GM12891 (cell line): ENCODE measurements around the gene MAML2.
A peak's percentile ranks its signal among the peaks of the same experiment; 100 is the strongest.

ENCODE experiments used
- DNase-seq: peaks from one replicate; pipeline ENCODE4 v3.0.0; 2011; ENCODE audit warnings: low spot score; ENCODE audit not compliant: insufficient read length
- FAIRE-seq: peaks from 2 replicates; lab custom pipeline; 2011; peaks lifted over from hg19 to GRCh38; lab: Jason Lieb, UNC
- PAX5 ChIP-seq: IDR thresholded peaks from 2 replicates; pipeline ENCODE4 v1.6.1; 2011; ENCODE audit warnings: low read length, moderate library complexity, mild to moderate bottlenecking; ENCODE audit not compliant: insufficient read depth, severe bottlenecking
- POLR2A ChIP-seq: IDR thresholded peaks from 2 replicates; pipeline ENCODE4 v1.6.1; 2011; ENCODE audit warnings: low read depth, low read length, control low read depth
- POLR2AphosphoS5 ChIP-seq: IDR thresholded peaks from 2 replicates; pipeline ENCODE4 v1.6.1; 2011; ENCODE audit warnings: low read depth, low read length, control low read depth
- POU2F2 ChIP-seq: IDR thresholded peaks from 2 replicates; pipeline ENCODE4 v1.6.1; 2011; ENCODE audit warnings: low read depth, mild to moderate bottlenecking, control low read depth, low read length, moderate library complexity
- SPI1 ChIP-seq: IDR thresholded peaks from 2 replicates; pipeline ENCODE4 v1.6.1; 2011; ENCODE audit warnings: low read depth, low read length, control low read depth
- TAF1 ChIP-seq: IDR thresholded peaks from 2 replicates; pipeline ENCODE4 v1.6.1; 2011; ENCODE audit warnings: low read depth, low read length, control low read depth

MAML2 gene

DNA sequence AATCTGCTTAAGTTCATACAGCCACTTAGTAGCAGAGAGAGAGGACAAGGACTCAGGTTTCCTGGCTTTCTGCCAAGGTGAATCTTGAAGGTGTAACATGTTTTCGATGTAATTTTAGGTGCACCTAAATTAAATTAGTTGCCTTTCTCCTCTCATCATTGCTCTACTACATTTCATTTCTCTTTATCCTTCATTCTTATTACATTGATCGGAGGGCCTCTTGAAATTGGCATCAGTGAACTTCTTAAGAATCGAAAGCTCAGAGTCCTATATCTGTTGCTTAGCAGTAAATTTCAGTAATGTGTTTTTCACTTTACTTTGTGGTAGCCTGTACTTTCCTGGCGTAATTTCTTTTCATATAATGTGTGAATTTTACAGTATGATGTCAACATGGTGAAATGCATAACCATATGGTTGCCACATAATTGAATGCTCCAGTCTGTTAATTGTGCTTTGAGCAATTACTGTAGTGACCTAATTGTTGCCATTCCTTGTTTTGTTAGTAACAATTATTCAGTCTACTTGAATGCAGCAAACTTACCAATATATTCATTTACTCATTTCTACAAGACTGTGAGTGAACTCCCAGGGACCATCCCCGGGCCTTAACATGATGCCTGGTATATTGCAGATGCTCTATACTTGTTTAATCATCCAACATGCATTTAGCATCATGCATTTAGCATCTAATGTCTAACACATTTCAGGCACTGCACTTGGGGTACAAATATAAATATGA is 138.1 kb downstream of the MAML2 start:
- no peak for FAIRE-seq
- TF ChIP-seq TAF1, result no peak
- no peak for TF ChIP-seq POU2F2
- TF ChIP-seq POLR2A, result no peak
- no peak for DNase-seq

DNA sequence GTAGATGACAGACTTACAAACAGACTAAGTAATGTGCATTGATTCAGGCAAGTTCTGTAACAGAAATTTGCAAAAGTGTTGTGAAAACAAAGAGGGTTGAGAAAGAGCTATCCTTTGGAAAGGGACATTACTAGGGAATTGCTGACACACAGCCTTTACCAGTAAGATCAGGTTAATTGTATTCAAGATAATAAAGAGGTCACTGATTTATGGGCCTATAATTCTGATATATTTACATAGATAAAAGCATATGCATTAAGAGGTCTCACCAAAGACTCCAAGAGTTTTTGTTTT is 138.7 kb downstream of the MAML2 start:
- TF ChIP-seq PAX5 (no peak), TAF1 (no peak)
- DNase-seq (no peak), FAIRE-seq (no peak)

DNA sequence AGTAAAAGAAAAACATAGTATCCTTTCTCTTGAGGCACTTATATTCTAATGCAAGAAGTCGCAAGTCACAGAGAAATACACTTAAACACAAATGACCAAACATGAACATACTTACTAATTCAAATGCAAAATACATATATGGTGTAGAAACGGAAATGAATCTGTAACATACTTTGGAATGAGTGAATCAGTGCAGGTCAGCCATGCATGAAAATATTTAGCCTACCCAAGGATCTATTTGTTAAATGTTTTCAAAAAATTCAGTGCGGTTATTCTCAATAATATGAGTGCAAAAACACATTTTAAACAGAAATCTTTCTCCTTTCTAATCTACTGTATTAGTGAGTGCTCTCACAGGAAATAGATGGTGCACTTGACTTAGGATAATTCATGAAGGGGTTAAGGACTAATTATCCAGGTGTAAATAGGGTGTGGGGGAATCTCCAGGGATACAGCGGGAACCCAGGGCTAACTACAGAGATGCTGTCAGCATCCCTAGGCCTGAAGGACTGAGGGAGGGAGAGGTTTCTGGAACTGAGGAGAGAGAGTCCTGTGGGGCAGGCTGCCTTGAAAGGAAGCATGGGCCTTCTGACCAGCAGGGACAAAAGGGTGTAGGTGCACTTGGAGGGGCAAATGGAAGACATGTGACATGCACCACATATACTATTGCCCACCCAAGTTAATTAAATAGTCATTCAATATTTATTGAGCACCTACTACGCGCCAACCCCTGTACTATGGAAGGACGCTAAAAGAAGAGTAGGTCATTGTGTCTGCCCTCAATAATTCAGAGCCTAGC is 139.2 kb downstream of the MAML2 start:
- TF ChIP-seq PAX5, result peak; percentile 82
- TF ChIP-seq TAF1, result no peak
- TF ChIP-seq POLR2AphosphoS5, result no peak
- TF ChIP-seq POLR2A, result no peak
- no peak for TF ChIP-seq POU2F2
- TF ChIP-seq SPI1, result no peak

DNA sequence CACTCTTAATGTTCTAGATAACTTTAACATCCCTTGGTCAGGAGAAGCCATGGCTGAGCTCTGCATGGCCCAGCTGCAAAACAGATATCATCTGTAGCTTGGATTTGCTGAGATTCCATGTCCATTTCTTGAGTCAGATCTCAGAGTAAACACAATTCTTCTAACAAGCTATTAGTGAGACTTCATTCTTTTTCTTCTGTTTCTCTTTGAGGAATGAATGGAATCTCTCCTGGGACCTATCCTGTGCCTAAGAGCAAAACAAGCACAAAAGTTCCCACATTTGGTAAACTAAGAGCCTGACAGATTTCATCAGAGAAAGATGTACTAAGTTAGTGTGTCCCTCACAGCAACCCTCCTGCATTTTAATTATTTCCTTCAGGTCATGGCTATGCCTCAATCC is 142.8 kb downstream of the MAML2 start:
- DNase-seq, result no peak
- TF ChIP-seq TAF1 (no peak), POU2F2 (no peak), SPI1 (no peak), PAX5 (no peak), POLR2A (no peak), POLR2AphosphoS5 (no peak)
- no peak for FAIRE-seq

More for the DNA sequence above, 139.2 kb downstream of the MAML2 start:
- DNase-seq (no peak), FAIRE-seq (no peak)

DNA sequence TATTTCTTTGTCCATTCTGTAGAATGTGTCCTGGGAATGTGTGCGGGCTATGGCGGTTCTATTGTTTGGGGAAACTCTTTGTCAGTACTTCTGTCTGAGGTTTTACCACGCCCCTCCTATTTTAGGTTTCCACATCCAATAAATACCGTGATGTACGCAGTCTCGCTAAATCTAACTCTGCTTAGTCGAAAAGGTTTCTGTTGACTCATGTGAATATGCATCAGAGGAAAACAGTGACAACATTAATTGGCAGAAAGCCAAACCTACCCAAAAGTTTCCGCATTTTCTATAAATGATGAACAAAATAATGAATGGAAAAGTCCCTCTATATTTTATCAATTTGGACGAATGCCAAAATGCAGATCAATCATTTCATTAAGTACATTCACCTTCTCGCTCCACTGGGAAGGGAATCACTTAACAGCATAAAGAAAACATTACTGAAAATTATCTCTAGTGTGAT is 143.4 kb downstream of the MAML2 start:
- FAIRE-seq, result no peak
- TF ChIP-seq POLR2AphosphoS5, result no peak
- TF ChIP-seq TAF1, result no peak
- no peak for TF ChIP-seq SPI1
- no peak for TF ChIP-seq PAX5
- TF ChIP-seq POU2F2, result no peak
- no peak for TF ChIP-seq POLR2A
- no peak for DNase-seq

DNA sequence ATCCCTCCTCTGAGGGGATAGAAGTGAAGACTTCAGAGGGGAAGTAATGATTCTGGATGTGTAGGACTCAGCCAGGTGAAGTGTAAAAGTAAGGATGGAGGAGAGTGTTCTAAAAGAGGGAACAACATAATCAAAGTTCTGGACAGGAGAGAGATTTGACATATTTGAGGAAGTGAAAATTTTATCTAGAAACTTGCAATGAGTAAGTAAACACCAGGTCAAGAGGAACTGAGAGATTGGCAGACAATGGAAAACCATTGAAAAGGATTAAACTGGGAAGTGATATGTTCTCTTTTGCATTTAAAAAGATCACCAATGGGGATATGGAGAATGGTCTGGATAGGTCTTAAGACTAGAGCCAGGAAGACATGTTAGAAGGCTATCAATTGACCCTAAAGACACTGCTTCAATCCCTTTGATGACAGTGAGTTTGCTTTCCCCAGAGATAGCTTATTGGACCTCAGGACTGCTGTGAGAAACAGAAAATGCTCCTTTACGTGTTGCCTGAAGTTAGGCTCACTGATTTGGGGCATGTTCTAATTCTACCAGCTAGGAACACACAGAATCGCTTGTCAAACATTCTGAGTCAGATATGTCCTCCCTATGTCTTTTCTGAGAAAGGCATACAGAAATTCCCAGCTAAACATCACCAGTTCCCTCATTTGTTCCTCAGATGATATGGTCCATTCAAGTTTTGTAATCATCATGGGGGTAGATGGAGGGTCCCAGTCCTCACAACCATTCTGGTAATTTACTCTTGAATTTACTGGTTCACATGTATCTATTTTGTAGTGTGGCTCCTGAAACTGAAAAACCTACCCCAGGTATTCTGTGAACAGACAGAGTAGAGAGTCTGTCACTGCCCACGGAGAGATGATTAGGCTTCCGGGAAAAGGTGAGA is 144.9 kb downstream of the MAML2 start:
- no peak for FAIRE-seq
- TF ChIP-seq TAF1 (no peak), SPI1 (peak; percentile 98)
- DNase-seq, result no peak

DNA sequence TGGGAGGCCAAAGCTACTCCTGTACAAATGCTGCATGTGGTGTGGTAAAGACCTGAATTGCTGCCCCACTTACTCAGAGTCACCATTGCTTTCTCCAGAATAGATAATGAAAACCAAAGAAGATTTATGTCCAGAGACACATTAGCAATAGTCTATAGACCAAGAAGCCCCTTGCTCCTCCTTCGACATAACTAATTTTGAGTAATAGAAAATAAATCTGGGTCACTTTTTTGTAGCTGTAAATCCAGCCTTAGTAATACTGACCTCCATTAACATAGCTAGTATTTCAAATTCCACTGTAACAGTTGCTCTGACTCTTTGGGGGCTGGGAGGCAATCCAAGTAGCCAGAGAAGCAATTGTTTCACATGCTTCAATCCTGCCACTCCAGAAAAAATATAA is 145.9 kb downstream of the MAML2 start:
- DNase-seq, result no peak
- no peak for TF ChIP-seq POU2F2
- TF ChIP-seq PAX5, result no peak
- no peak for TF ChIP-seq POLR2AphosphoS5
- TF ChIP-seq POLR2A, result no peak
- TF ChIP-seq TAF1, result no peak
- TF ChIP-seq SPI1, result no peak
- no peak for FAIRE-seq

DNA sequence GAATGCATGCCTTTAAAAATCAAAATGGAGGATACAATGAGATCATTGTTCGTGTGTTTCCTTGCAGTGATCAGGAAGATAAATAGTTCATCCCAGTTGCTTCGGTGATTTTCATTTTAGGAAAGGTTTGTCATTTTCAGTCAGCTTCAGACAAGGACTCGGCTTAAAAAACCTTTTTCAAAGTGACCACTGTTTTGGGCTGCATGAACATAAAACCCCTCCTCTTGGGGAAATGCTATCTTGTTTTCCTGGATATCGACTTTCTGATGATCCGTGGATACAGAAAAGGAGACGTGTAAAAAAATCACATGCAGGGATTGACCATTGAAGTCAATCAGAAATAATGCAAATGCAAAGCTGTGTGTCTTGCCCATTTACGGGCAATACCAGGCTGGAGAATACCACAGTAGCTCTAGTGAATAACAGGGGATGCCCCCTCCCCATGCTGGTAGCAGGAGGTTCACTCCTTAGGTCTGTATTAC is 146.8 kb downstream of the MAML2 start:
- TF ChIP-seq POLR2AphosphoS5 (no peak), TAF1 (no peak), PAX5 (no peak), POLR2A (no peak), SPI1 (no peak), POU2F2 (no peak)
- no peak for DNase-seq
- FAIRE-seq, result no peak

DNA sequence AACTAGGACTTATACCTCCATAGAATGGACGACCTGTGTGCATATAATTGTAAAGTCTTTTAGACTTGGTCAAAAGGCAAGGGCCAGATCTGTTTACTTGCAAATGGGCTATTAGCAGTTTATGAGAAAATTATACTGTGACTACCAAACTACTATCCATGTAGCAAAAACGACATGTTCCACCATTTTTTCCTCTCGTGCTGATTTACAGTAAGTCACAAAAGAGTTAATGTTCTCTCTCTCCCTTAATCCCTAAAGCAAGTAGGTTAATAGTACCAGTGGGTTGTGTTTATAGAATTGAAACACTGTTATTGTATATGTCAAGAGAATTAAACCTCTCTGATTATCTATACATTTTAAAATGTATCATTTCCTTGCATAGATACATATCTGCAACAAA is 147.3 kb downstream of the MAML2 start:
- TF ChIP-seq TAF1, result no peak
- no peak for TF ChIP-seq POLR2AphosphoS5
- TF ChIP-seq SPI1, result no peak
- FAIRE-seq (no peak), DNase-seq (no peak)

DNA sequence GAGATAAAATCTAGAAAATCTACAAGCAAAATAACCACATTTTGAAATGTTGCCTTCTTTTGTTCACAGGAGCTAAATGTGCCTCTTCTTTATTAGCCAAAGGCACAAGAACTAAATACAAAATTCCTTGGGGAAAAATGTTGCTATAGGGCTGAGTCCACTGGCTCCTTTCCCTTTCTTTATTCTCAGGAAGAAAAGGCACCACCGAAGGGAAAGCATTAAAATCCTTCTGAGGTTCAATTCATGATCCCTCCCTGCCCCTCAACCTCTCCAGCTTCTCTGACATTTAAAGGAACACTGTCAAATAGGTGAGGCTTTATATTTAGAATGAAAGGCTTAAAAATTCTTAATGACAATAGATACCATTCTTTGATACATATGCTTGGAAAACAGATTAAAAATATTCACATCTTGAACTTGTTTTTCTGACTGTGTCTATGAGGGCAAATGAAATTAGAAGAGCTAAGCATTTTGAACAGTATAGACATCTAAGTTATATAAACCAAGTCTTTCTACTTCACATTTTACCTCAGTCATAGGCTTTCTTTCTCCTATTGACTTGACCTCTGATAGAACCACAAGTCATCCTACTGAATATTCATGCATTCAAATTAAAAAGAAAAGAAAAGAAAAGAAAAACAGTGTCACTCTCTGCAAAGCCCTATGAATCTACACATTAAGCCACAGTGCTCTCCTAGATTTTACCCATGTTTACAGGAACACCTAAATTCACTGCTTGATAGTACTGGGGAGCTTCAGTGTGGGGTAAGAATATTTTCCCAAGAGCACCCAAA is 148.2 kb downstream of the MAML2 start:
- FAIRE-seq (no peak), DNase-seq (no peak)
- no peak for TF ChIP-seq POLR2A
- no peak for TF ChIP-seq PAX5
- TF ChIP-seq TAF1, result no peak
- no peak for TF ChIP-seq SPI1
- TF ChIP-seq POU2F2, result no peak
- no peak for TF ChIP-seq POLR2AphosphoS5
